Measurements from ENCODE around the gene RACGAP1.
"Not testable (repeated sequence)": the region's sequence is repeated elsewhere in the genome, so short reads cannot be mapped to it uniquely, and the experiment has no call there.

RACGAP1 gene

DNA sequence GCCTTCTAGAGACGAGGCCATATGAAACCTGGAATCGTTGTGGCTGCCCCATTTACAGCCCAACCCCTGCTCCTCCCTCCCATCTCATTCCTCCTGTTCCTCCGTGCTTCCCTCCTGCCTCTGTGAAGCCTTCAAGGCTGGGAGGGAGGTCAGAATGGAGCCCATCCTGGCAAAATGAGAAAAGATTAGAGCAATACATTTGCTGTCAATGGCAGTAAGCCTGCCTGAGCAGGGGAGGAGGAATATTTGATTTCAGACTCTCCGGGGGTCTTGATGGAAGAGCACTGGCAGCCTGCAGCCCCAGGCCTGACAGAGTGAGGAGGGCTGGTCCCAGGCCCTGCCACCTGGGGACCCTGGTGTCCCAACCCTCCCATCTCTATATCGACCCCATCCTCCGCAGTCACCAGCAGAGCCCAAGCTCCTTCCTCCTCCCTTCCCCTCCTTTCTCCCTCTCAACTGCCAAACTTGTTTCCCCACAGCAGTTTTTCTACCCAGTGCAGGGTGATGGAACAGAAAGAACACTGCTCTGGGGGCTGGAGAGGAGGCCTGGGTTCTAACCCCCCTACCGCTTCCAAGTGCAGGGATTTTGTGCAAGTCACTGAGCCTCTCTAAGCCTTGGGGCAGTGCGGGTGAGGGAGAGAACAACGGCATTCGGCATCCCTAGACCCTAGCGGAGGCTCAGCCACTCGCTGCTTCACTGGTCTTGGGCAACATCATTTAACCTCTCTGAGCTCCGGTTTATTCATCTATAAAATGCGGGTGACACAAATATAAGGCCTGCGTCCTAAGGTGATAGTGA, 16.0 kb upstream of the RACGAP1 start:
- no peak overlapping the region for H3K4me3 ChIP-seq (ENCODE audit: low read length)
- H3K27me3 ChIP-seq (replicated peaks; ENCODE audit: control insufficient read depth, insufficient read depth, low read length), result no peaks in the 10 kb centered on the region
- no peak overlapping the region for H3K9ac ChIP-seq (ENCODE audit: low read length)
- no peaks in the 10 kb centered on the region for H3K9me3 ChIP-seq (ENCODE audit: control insufficient read depth, low read length)
- DNase-seq (ENCODE audit: low read depth), result no peak
- peaks cover 5% of the 10 kb centered on the region for H3K4me1 ChIP-seq (ENCODE audit: control insufficient read depth, insufficient read depth, low read length)
- no peaks in the 10 kb centered on the region for H3K36me3 ChIP-seq (ENCODE audit: control insufficient read depth, insufficient read depth, low read length, severe bottlenecking)

DNA sequence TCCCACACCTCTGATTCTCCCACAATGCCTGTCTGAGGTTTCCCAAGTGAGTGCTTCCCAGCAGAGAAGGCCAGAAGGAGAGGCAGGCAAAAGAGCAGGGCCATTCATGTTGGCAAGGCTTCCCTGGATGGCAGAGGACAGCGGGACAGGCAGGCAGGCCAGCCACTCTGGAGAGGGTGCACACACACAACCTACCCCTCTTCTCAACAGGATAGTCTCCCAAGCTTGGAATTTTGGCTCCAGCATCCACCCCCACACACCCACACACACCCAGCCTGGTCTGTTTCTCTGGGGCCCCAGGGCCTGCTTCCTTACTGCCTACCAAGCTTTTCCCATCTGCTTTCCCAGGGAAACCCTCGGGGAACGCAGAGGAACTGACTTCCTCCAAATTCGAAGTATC, 15.4 kb upstream of the RACGAP1 start:
- no peaks in the 10 kb centered on the region for H3K27me3 ChIP-seq (replicated peaks; ENCODE audit: control insufficient read depth, insufficient read depth, low read length)
- no peaks in the 10 kb centered on the region for H3K36me3 ChIP-seq (ENCODE audit: control insufficient read depth, insufficient read depth, low read length, severe bottlenecking)
- H3K4me1 ChIP-seq (ENCODE audit: control insufficient read depth, insufficient read depth, low read length), result peaks cover 5% of the 10 kb centered on the region
- no peak overlapping the region for H3K9ac ChIP-seq (ENCODE audit: low read length)
- no peak overlapping the region for H3K4me3 ChIP-seq (ENCODE audit: low read length)
- DNase-seq (ENCODE audit: low read depth), result no peak
- H3K9me3 ChIP-seq (ENCODE audit: control insufficient read depth, low read length), result no peaks in the 10 kb centered on the region

DNA sequence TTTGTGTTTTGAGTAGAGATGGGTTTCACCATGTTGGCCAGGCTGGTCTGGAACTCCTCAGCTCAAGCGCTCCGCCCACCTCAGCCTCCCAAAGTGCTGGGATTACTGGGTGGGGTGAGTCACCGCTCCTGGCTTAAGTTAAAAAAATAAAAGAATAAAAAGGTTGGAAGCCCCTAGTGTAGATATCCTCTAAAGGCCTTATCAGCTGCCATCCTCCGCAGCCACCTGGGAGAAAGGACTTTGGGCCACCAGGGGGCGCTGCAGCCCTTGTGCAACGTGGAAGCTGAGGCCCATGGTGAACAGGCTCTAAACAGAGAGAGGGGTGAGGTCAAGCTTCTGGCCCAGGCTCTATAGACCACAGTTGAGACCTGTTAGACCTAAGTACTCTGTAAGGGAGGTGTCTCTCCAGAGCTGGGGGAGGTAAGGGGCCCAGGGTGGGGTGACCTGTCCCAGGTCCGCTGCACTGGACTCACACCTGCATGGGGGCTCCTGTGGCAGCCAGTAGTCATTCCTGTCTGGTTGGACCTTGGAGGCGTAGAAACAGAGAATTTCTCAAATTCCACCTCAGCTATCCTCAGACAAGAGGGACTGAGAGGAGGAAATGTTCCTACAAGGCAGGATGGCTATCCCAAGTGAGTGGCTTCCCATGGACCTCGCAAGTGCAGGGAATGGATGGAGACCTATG, 14.0 kb upstream of the RACGAP1 start:
- Histone ChIP-seq H3K4me1 (ENCODE audit: control insufficient read depth, insufficient read depth, low read length) (peaks cover 5% of the 10 kb centered on the region), H3K27me3 (replicated peaks; ENCODE audit: control insufficient read depth, insufficient read depth, low read length) (no peaks in the 10 kb centered on the region), H3K9me3 (ENCODE audit: control insufficient read depth, low read length) (no peaks in the 10 kb centered on the region), H3K9ac (ENCODE audit: low read length) (no peak overlapping the region), H3K36me3 (ENCODE audit: control insufficient read depth, insufficient read depth, low read length, severe bottlenecking) (no peaks in the 10 kb centered on the region), H3K4me3 (ENCODE audit: low read length) (no peak overlapping the region)
- peak; percentile 79 for DNase-seq (ENCODE audit: low read depth)

DNA sequence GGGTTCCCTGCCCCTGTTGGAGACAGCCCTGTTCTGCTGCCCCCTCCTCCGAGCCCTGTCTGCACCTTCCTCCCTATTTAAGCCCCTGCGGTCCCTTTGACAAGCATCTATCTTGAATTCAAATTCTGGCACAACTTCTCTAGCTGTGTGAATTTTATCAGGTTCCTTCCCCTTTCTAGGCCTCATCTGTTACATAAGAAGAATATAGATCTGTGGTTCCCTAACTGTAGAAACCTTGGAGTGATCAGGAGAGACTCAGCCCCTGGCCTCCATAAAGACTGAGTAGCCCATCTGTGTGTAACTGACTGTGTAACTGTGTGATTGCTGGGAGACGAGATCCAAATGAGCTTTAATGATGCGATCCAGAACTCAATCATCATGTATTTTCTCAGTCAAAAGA, 13.0 kb upstream of the RACGAP1 start:
- Histone ChIP-seq H3K4me3 (ENCODE audit: low read length) (no peak overlapping the region), H3K36me3 (ENCODE audit: control insufficient read depth, insufficient read depth, low read length, severe bottlenecking) (no peaks in the 10 kb centered on the region), H3K9me3 (ENCODE audit: control insufficient read depth, low read length) (no peaks in the 10 kb centered on the region), H3K27me3 (replicated peaks; ENCODE audit: control insufficient read depth, insufficient read depth, low read length) (no peaks in the 10 kb centered on the region), H3K4me1 (ENCODE audit: control insufficient read depth, insufficient read depth, low read length) (peaks cover 5% of the 10 kb centered on the region), H3K9ac (ENCODE audit: low read length) (no peak overlapping the region)
- DNase-seq (ENCODE audit: low read depth), result no peak

DNA sequence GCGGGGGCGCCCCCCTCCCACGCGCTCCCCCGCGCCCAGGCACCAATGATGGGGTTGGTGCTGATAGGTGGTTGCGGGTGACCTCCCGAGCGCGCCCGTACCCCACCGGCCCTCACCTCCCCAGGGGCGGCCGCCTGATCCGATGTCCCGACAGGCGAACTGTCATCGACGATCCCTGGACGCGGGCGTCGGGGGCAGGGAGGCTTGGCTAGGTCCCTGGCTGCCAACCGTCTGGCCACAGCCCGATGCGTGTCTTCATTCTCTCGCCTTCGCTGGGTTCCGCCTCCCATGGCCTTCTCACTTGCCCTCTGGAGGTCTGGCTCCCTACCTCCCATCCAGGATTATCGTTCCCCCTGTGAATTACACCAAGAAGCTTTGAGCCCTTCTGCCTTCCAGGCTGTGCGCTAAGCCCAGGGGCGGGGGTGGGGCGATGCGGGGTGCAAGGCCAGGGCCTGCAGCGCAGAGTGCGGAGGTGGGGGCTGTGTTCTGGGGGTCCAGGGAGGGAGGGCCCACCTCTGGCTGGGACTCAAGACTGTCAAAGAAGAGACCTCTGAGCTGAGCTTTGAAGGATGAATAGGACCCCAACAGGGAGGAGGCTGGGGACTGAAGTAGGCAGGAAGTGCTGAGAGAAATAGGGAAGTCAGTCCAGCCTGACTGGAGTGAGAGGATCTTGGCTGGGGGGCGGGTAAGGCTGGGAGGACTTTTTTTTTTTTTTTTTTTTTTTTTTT, 7.7 kb upstream of the RACGAP1 start:
- peak overlapping the region; percentile 29 for H3K4me3 ChIP-seq (ENCODE audit: low read length)
- no peak for DNase-seq (ENCODE audit: low read depth)

DNA sequence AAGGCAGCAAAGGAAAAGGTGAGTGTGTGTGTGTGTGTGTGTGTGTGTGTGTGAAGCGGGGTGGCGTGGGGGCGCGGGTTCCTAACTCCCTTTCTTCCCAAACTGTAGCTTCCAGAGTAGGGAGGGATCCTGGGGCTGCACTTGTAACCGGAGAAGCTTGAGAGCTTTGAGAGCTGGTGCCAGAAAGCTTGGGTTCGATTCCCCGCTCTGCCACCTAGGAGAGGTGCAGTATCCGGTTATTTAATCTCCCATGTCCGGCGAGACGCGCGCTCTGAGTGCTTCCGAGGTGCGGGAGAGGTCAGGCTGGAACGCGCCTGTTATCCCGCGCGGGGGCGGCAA, 7.2 kb upstream of the RACGAP1 start:
- no peaks in the 10 kb centered on the region for H3K4me1 ChIP-seq (ENCODE audit: control insufficient read depth, insufficient read depth, low read length)
- H3K4me3 ChIP-seq (ENCODE audit: low read length), result peak overlapping the region; percentile 29
- no peaks in the 10 kb centered on the region for H3K36me3 ChIP-seq (ENCODE audit: control insufficient read depth, insufficient read depth, low read length, severe bottlenecking)
- DNase-seq (ENCODE audit: low read depth), result no peak
- no peaks in the 10 kb centered on the region for H3K9me3 ChIP-seq (ENCODE audit: control insufficient read depth, low read length)
- no peak overlapping the region for H3K9ac ChIP-seq (ENCODE audit: low read length)
- H3K27me3 ChIP-seq (replicated peaks; ENCODE audit: control insufficient read depth, insufficient read depth, low read length), result peaks cover 6% of the 10 kb centered on the region

More for the DNA sequence above, 7.7 kb upstream of the RACGAP1 start:
- Histone ChIP-seq H3K9ac (ENCODE audit: low read length) (no peak overlapping the region), H3K9me3 (ENCODE audit: control insufficient read depth, low read length) (no peaks in the 10 kb centered on the region), H3K4me1 (ENCODE audit: control insufficient read depth, insufficient read depth, low read length) (no peaks in the 10 kb centered on the region), H3K36me3 (ENCODE audit: control insufficient read depth, insufficient read depth, low read length, severe bottlenecking) (no peaks in the 10 kb centered on the region), H3K27me3 (replicated peaks; ENCODE audit: control insufficient read depth, insufficient read depth, low read length) (peaks cover 6% of the 10 kb centered on the region)

DNA sequence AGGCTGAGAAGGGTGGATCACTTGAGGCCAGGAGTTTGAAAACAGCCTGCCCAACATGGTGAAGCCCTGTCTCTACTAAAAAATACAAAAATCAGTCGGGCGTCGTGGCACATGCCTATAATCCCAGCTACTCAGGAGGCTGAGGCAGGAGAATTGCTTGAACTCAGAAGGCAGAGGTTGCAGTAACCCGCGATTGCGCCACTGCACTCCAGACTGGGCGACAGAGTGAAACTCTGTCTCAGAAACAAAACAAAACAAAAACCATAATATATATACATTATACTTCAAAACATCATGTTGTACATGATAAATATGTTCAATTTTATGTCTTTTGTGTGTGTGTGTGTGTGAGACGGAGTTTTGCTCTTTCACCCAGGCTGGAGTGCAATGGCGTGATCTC, 5.2 kb upstream of the RACGAP1 start:
- not testable (repeated sequence) for H3K27me3 ChIP-seq (replicated peaks; ENCODE audit: control insufficient read depth, insufficient read depth, low read length)

DNA sequence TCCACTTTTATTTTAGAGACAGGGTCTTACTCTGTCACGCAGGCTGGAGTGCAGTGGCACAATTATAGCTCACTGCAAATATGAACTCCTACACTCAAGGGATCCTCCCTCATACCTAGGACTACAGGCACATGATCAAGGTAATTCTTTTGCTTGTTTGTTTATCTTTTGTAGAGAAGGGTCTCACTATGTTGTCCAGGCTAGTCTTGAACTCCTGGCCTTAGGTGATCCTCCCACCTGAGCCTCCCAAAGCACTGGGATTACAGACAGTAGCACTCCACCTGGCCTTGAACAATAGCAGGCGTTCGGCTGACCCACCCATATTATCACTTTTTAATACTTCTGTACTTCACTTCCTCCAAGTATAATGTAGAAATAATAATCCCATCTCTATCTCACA, 1.4 kb upstream of the RACGAP1 start:
- H3K4me1 ChIP-seq (ENCODE audit: control insufficient read depth, insufficient read depth, low read length), result peaks cover 11% of the 10 kb centered on the region
- H3K9ac ChIP-seq (ENCODE audit: low read length), result no peak overlapping the region
- no peaks in the 10 kb centered on the region for H3K27me3 ChIP-seq (replicated peaks; ENCODE audit: control insufficient read depth, insufficient read depth, low read length)
- H3K36me3 ChIP-seq (ENCODE audit: control insufficient read depth, insufficient read depth, low read length, severe bottlenecking), result no peaks in the 10 kb centered on the region
- DNase-seq (ENCODE audit: low read depth), result no peak
- H3K4me3 ChIP-seq (ENCODE audit: low read length), result no peak overlapping the region
- no peaks in the 10 kb centered on the region for H3K9me3 ChIP-seq (ENCODE audit: control insufficient read depth, low read length)

More for the DNA sequence above, 5.2 kb upstream of the RACGAP1 start:
- H3K36me3 ChIP-seq (ENCODE audit: control insufficient read depth, insufficient read depth, low read length, severe bottlenecking); H3K4me1 ChIP-seq (ENCODE audit: control insufficient read depth, insufficient read depth, low read length); H3K4me3 ChIP-seq (ENCODE audit: low read length); H3K9ac ChIP-seq (ENCODE audit: low read length); H3K9me3 ChIP-seq (ENCODE audit: control insufficient read depth, low read length); DNase-seq (ENCODE audit: low read depth): not testable (repeated sequence)

DNA sequence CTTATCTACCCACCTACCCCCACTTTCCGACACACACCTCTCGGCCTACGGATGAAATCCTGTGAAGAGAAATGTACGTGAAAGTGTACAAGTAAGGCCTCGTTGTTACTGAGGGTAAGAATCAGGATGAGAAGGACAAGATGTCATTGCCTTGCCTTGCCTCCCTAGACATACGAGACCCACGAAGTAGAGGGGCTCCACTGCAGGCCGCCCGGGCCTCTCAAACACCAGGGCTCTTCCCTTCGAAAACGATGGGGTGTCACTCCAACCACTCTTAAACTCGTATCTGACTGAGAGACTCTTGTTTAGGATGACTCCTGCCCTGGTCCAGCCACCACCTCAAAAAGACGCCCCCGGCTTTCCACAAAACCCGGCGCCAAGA, 498 bp downstream of the RACGAP1 start:
- no peaks in the 10 kb centered on the region for H3K36me3 ChIP-seq (ENCODE audit: control insufficient read depth, insufficient read depth, low read length, severe bottlenecking)
- DNase-seq (ENCODE audit: low read depth), result peak; percentile 36
- peak overlapping the region; percentile 85 for H3K9ac ChIP-seq (ENCODE audit: low read length)

DNA sequence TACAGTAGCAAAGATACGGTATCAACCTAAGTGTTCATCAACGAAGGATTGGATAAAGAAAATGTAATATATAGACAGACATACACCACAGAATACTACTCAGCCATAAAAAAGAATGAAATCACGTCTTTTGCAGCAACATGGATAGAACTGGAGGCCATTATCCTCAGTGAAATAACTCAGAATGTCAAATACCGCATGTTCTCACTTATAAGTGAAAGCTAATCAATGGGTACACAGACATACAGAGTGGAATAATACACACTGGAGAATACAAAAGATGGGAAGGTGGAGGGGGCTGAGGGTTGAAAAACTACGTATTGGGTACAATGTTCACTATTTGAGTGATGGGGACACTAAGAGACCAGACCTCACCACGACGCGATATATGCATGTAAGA, 1.1 kb downstream of the RACGAP1 start:
- H3K36me3 ChIP-seq (ENCODE audit: control insufficient read depth, insufficient read depth, low read length, severe bottlenecking), result no peaks in the 10 kb centered on the region
- H3K9ac ChIP-seq (ENCODE audit: low read length), result peak overlapping the region; percentile 85
- peak overlapping the region; percentile 90 for H3K4me3 ChIP-seq (ENCODE audit: low read length)
- DNase-seq (ENCODE audit: low read depth), result no peak
- H3K27me3 ChIP-seq (replicated peaks; ENCODE audit: control insufficient read depth, insufficient read depth, low read length), result no peaks in the 10 kb centered on the region
- no peaks in the 10 kb centered on the region for H3K9me3 ChIP-seq (ENCODE audit: control insufficient read depth, low read length)
- peaks cover 11% of the 10 kb centered on the region for H3K4me1 ChIP-seq (ENCODE audit: control insufficient read depth, insufficient read depth, low read length)

More for the DNA sequence above, 498 bp downstream of the RACGAP1 start:
- no peaks in the 10 kb centered on the region for H3K9me3 ChIP-seq (ENCODE audit: control insufficient read depth, low read length)
- H3K4me3 ChIP-seq (ENCODE audit: low read length), result peak overlapping the region; percentile 90
- H3K4me1 ChIP-seq (ENCODE audit: control insufficient read depth, insufficient read depth, low read length), result peaks cover 11% of the 10 kb centered on the region
- no peaks in the 10 kb centered on the region for H3K27me3 ChIP-seq (replicated peaks; ENCODE audit: control insufficient read depth, insufficient read depth, low read length)

DNA sequence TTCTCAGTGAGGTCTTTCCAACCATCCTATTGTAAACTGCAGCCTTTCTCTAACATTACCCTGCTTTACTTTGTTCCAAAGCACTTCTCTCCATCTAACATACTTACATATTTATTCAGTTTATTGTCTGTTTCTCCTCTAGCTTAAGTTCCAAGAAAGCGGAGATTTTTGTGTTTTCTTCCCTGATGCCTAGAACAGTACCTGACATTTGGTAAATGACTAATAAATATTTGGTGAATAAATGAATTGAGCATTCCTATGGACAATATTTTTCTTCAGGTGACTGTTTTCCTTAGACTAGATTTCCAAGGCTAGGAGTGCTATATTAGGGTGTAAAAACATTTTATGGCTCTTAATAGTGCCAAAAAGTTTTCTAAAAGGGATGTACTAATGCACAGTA, 2.4 kb downstream of the RACGAP1 start:
- peaks cover 17% of the 10 kb centered on the region for H3K4me1 ChIP-seq (ENCODE audit: control insufficient read depth, insufficient read depth, low read length)
- H3K9me3 ChIP-seq (ENCODE audit: control insufficient read depth, low read length), result no peaks in the 10 kb centered on the region
- H3K36me3 ChIP-seq (ENCODE audit: control insufficient read depth, insufficient read depth, low read length, severe bottlenecking), result no peaks in the 10 kb centered on the region
- no peak overlapping the region for H3K9ac ChIP-seq (ENCODE audit: low read length)
- DNase-seq (ENCODE audit: low read depth), result no peak
- no peaks in the 10 kb centered on the region for H3K27me3 ChIP-seq (replicated peaks; ENCODE audit: control insufficient read depth, insufficient read depth, low read length)
- no peak overlapping the region for H3K4me3 ChIP-seq (ENCODE audit: low read length)

Data from adipocyte (in vitro differentiated cells).